OCI-LY7 (cell line): ENCODE measurements around the gene GORAB. TPM values are rescaled to one million over a fixed set of nuclear protein-coding genes. Genes with fewer than 3 reads are reported as not detected.

ENCODE experiments used
- BruUV-seq: library from RNA; stranded (reverse); fragments of 400-500 nt; replicated peaks from 2 replicates; lab custom pipeline; 2021; lab: Mats Ljungman, UMichigan
- CTCF ChIA-PET: fragments of 300-600 bp; sonication (Branson Sonifier 250); formaldehyde crosslinking; loops from one replicate; lab custom pipeline; 2022; ENCODE audit warnings: antibody characterized with exemption; ENCODE audit not compliant: unreplicated experiment; lab: Charles Lee
- POLR2A ChIA-PET: fragments of 300-600 bp; sonication (Branson Sonifier 250); formaldehyde crosslinking; loops from one replicate; lab custom pipeline; 2022; ENCODE audit warnings: antibody characterized with exemption; lab: Charles Lee
- DNase-seq: peaks from one replicate; pipeline ENCODE4 v3.0.0-alpha.2; 2015; ENCODE audit warnings: low spot score
- H2AFZ ChIP-seq: fragments of 200-600 bp; sonication (generic), shearing (Covaris generic); 2 replicates; pipeline ENCODE4 v1.6.1; 2014; ENCODE audit warnings: mild to moderate bottlenecking, antibody characterized with exemption, low read length, moderate library complexity
- H3K27ac ChIP-seq: fragments of 200-600 bp; sonication (generic); 2 replicates; pipeline ENCODE4 v1.5.1; 2014; ENCODE audit warnings: mixed run types, low read depth, mild to moderate bottlenecking, moderate library complexity, low read length, inconsistent platforms; ENCODE audit not compliant: poor library complexity, severe bottlenecking
- H3K36me3 ChIP-seq: fragments of 200-600 bp; sonication (generic); 2 replicates; pipeline ENCODE4 v1.6.1; 2014; ENCODE audit warnings: mild to moderate bottlenecking, antibody characterized with exemption, low read length, moderate library complexity, mixed read lengths; ENCODE audit not compliant: insufficient read depth
- H3K4me1 ChIP-seq: fragments of 200-600 bp; sonication (generic); 2 replicates; pipeline ENCODE4 v1.5.1; 2014; ENCODE audit warnings: mild to moderate bottlenecking, low read length; ENCODE audit not compliant: insufficient read depth, poor library complexity, severe bottlenecking
- H3K4me2 ChIP-seq: fragments of 200-600 bp; sonication (generic); 2 replicates; pipeline ENCODE4 v1.6.1; 2014; ENCODE audit warnings: mild to moderate bottlenecking, low read length
- H3K4me3 ChIP-seq: fragments of 200-600 bp; sonication (generic); 2 replicates; pipeline ENCODE4 v1.5.1; 2014; ENCODE audit warnings: mild to moderate bottlenecking, low read depth, low read length; ENCODE audit not compliant: poor library complexity, severe bottlenecking
- H3K79me2 ChIP-seq: fragments of 200-600 bp; sonication (generic); 2 replicates; pipeline ENCODE4 v1.6.1; 2016; ENCODE audit warnings: low read depth, mild to moderate bottlenecking, low read length, moderate library complexity, mixed read lengths; ENCODE audit not compliant: insufficient read depth
- H3K9me2 ChIP-seq: fragments of 200-600 bp; sonication (generic); 2 replicates; pipeline ENCODE4 v1.6.1; 2016; ENCODE audit warnings: mild to moderate bottlenecking, low read length, mixed read lengths; ENCODE audit not compliant: insufficient read depth
- H3K9me3 ChIP-seq: fragments of 200-600 bp; sonication (generic); 2 replicates; pipeline ENCODE4 v1.6.1; 2014; ENCODE audit warnings: mild to moderate bottlenecking, mixed run types, low read length, mixed read lengths
- H4K20me1 ChIP-seq: fragments of 200-600 bp; sonication (generic); 2 replicates; pipeline ENCODE4 v1.6.1; 2014; ENCODE audit warnings: mild to moderate bottlenecking, antibody characterized with exemption, low read length, moderate library complexity, mixed read lengths; ENCODE audit not compliant: insufficient read depth
- CTCF ChIP-seq: fragments of 200-600 bp; sonication (generic); conservative IDR thresholded peaks from 2 replicates; pipeline ENCODE4 v1.5.1; 2014; ENCODE audit warnings: mild to moderate bottlenecking, antibody characterized with exemption, low read length, moderate library complexity, mixed read lengths
- EZH2phosphoT487 ChIP-seq: fragments of 200-600 bp; sonication (generic); IDR thresholded peaks from 2 replicates; pipeline ENCODE4 v1.6.1; 2018; ENCODE audit warnings: low read depth, borderline replicate concordance, mild to moderate bottlenecking, mixed run types, antibody characterized with exemption, low read length, moderate library complexity, mixed read lengths
- intact Hi-C: fragments of 100-400 bp; cut with micrococcal nuclease; formaldehyde crosslinking; loops from one replicate; pipeline ENCODE4 v1.10.0; 2022; ENCODE audit not compliant: unreplicated experiment
- total RNA-seq, 2 experiments: library from RNA; depleted of rRNA in 1 of 2; stranded (reverse); fragments of >200 nt in 1 of 2; shearing (Covaris generic) in 1 of 2; gene quantifications; 2 replicates each; pipeline ENCODE4 v1.2.3, GENCODE V29; 2014 to 2022

The GORAB gene
- total RNA-seq, 2 experiments from 2014 or later, result 11.5 to 15.0 TPM

- H2AFZ ChIP-seq, result no peak overlapping the region
- no peak overlapping the region for H3K4me3 ChIP-seq
- TF ChIP-seq EZH2phosphoT487 (no peak), CTCF (no peak)
- DNase-seq, result no peak
- intact Hi-C loops, result no loop called here
- H3K4me2 ChIP-seq, result no peak overlapping the region
- no TSS peak for BruUV-seq
- H3K4me1 ChIP-seq, result no peaks in the 10 kb centered on the region
- H3K9me3 ChIP-seq, result no peaks in the 10 kb centered on the region
- H3K27ac ChIP-seq, result no peak overlapping the region
- H4K20me1 ChIP-seq, result no peaks in the 10 kb centered on the region
- POLR2A ChIA-PET, result interaction anchor here (0.5 to 0.6 kb wide), 3 partner anchors 15 to 139 kb away, joined by 3 to 4 read pairs (median 3); no protein-coding TSS in a partner anchor
- H3K79me2 ChIP-seq, result no peaks in the 10 kb centered on the region
- H3K36me3 ChIP-seq, result peaks cover 23% of the 10 kb centered on the region
- no peaks in the 10 kb centered on the region for H3K9me2 ChIP-seq
- CTCF ChIA-PET, result no interaction called here
Observed at GRCh38 chr1:170556917-170557316, 25.0 kb downstream of the GORAB start.

- no peak overlapping the region for H3K27ac ChIP-seq
- H3K4me1 ChIP-seq, result no peaks in the 10 kb centered on the region
- DNase-seq, result no peak
- no TSS peak for BruUV-seq
- POLR2A ChIA-PET, result no interaction called here
- no peak for TF ChIP-seq CTCF
- TF ChIP-seq EZH2phosphoT487, result no peak
- no peak overlapping the region for H3K4me3 ChIP-seq
- no peaks in the 10 kb centered on the region for H4K20me1 ChIP-seq
- intact Hi-C loops, result no loop called here
- no peaks in the 10 kb centered on the region for H3K9me2 ChIP-seq
- no peak overlapping the region for H3K4me2 ChIP-seq
- H2AFZ ChIP-seq, result no peak overlapping the region
- CTCF ChIA-PET, result no interaction called here
- no peaks in the 10 kb centered on the region for H3K79me2 ChIP-seq
- H3K36me3 ChIP-seq, result peaks cover 7% of the 10 kb centered on the region
- no peaks in the 10 kb centered on the region for H3K9me3 ChIP-seq
Observed at GRCh38 chr1:170558731-170559130, 26.8 kb downstream of the GORAB start.

GRCh38 chr1:170559166-170559565 lies 27.2 kb downstream of the GORAB start:
- Histone ChIP-seq H3K4me1 (no peaks in the 10 kb centered on the region), H3K79me2 (no peaks in the 10 kb centered on the region), H3K9me2 (no peaks in the 10 kb centered on the region), H3K4me3 (no peak overlapping the region), H3K36me3 (peaks cover 3% of the 10 kb centered on the region; the same call in 1 of the 2 replicates), H3K9me3 (no peaks in the 10 kb centered on the region), H3K27ac (no peak overlapping the region), H2AFZ (no peak overlapping the region), H3K4me2 (no peak overlapping the region), H4K20me1 (no peaks in the 10 kb centered on the region)
- ChIA-PET POLR2A (no interaction called here), CTCF (no interaction called here)
- BruUV-seq, result no TSS peak
- TF ChIP-seq CTCF, result no peak
- no peak for TF ChIP-seq EZH2phosphoT487
- intact Hi-C loops, result no loop called here
- DNase-seq, result no peak
